ENCODE results near the gene CTBP2.

GRCh38 chr10:124993736-124994451, 166.5 kb downstream of the CTBP2 start:
- TF ChIP-seq, protein P1, sequence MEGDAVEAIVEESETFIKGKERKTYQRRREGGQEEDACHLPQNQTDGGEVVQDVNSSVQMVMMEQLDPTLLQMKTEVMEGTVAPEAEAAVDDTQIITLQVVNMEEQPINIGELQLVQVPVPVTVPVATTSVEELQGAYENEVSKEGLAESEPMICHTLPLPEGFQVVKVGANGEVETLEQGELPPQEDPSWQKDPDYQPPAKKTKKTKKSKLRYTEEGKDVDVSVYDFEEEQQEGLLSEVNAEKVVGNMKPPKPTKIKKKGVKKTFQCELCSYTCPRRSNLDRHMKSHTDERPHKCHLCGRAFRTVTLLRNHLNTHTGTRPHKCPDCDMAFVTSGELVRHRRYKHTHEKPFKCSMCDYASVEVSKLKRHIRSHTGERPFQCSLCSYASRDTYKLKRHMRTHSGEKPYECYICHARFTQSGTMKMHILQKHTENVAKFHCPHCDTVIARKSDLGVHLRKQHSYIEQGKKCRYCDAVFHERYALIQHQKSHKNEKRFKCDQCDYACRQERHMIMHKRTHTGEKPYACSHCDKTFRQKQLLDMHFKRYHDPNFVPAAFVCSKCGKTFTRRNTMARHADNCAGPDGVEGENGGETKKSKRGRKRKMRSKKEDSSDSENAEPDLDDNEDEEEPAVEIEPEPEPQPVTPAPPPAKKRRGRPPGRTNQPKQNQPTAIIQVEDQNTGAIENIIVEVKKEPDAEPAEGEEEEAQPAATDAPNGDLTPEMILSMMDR (IDR thresholded peaks at IDR 0.05), result no peak
- no peak for TF ChIP-seq POLR2A (IDR thresholded peaks at IDR 0.05)
